Activated naive CD4-positive, alpha-beta T cell treated with anti-CD3 and anti-CD28 coated beads, Interleukin-2, amount 10 ng/mL, durations not matched to agents 7 days and 5 days (primary cell): ENCODE results near the gene ARF1.

Source experiments
- CTCF ChIA-PET: fragments of 350-600 bp; sonication (Branson Sonifier 250); formaldehyde crosslinking; loops from one replicate; lab custom pipeline; 2021; ENCODE audit warnings: antibody characterized with exemption; lab: Charles Lee
- DNase-seq: peaks from one replicate; pipeline ENCODE4 v3.0.0-alpha.2; 2020
- H3K27ac Mint-ChIP-seq: one replicate; pipeline ENCODE4 v1.8.0; 2021; ENCODE audit warnings: mild to moderate bottlenecking, moderate library complexity, mixed read lengths
- H3K27me3 Mint-ChIP-seq: one replicate; pipeline ENCODE4 v1.8.0; 2021; ENCODE audit warnings: mild to moderate bottlenecking, mixed read lengths
- H3K36me3 Mint-ChIP-seq: one replicate; pipeline ENCODE4 v1.8.0; 2021; ENCODE audit warnings: mixed read lengths
- H3K4me1 Mint-ChIP-seq: one replicate; pipeline ENCODE4 v1.8.0; 2021; ENCODE audit warnings: mixed read lengths
- H3K4me3 Mint-ChIP-seq: one replicate; pipeline ENCODE4 v1.8.0; 2021; ENCODE audit warnings: mild to moderate bottlenecking, moderate library complexity, mixed read lengths
- H3K9me3 Mint-ChIP-seq: one replicate; pipeline ENCODE4 v1.8.0; 2021; ENCODE audit warnings: mixed read lengths

Gene ARF1

DNA sequence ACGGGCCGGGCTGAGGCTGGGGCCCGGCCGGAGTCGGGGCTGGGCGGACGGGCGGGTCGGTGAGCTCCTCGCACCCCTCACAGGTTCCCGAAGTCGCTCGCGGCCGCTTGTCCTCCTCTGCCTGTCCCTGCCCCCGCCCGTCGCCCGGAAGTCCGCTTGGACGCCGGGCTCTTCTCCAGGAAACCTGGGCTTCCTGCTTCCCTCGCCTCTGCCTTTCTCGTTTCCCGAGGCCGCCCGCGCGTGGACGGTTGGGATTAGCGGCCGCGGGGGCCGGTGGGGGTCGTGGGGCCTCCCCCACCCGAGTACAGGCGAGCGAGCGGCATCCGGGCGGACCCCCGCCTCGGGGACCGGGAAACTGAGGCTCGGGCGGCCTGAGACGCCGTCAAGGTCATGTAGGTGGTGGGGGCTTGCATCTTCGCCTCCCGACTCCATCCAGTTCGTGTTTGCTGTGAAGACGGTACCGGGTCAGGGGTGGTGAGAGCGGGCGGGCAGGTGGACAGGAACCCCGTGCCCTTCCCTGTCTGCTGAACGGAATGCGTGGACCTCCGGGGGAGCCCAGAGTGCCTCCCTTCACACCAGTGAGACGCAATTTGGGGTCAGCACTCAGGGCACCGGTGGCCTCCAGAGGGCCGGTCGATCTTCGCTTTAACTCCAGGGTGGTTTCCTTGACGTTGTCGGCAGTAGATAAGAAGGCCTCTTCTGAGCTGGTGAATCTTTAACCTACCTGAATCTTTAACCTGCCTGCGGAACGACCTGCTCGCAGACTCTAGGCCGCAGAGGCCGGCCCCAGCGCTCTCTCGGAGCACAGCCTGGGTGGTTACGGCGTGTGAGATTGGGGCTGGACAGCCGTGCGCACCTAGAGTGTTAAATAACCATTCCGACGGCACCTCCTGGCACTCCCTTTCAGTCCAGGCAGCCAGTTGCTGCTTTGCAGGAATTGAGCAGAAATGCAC is 686 bp downstream of the ARF1 start:
- Mint-ChIP-seq H3K27ac (peak overlapping the region; percentile 96), H3K4me3 (peak overlapping the region; percentile 93), H3K4me1 (peaks cover 54% of the 10 kb centered on the region), H3K36me3 (peaks cover 35% of the 10 kb centered on the region), H3K27me3 (no peaks in the 10 kb centered on the region), H3K9me3 (no peaks in the 10 kb centered on the region)
- DNase-seq: peak; percentile 68
- CTCF ChIA-PET: interaction anchor here (1.0 to 1.5 kb wide), 2 partner anchors 22 to 320 kb away, joined by 3 to 4 read pairs; no protein-coding TSS in a partner anchor

DNA sequence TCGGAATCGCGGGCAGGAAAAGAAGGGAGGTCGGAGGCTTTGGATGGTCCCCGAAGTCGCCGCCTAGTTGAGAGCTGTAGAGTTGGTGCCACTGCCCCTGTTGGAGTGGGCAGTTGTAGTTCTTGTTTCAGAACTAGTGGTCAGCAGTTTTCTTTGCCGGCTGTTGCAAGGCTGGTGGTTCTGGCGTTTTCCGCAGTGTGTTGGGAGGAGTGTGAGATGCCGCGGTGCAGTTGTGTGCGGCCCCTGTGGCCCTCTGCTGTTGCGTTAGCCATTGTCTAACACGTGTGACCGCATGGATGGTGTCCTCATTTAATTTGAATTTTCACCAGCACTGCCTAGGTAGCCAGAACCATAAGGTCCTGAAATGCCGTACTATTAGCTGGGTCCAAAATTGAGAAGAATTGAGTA is 1.4 kb downstream of the ARF1 start:
- Mint-ChIP-seq H3K9me3 (no peaks in the 10 kb centered on the region), H3K27ac (peak overlapping the region; percentile 96), H3K36me3 (peaks cover 42% of the 10 kb centered on the region), H3K4me1 (peaks cover 59% of the 10 kb centered on the region), H3K4me3 (peak overlapping the region; percentile 93), H3K27me3 (no peaks in the 10 kb centered on the region)
- no peak for DNase-seq
- CTCF ChIA-PET: interaction anchor here (0.6 to 1.5 kb wide), 2 partner anchors 22 to 697 kb away, joined by 3 to 4 read pairs; no protein-coding TSS in a partner anchor

DNA sequence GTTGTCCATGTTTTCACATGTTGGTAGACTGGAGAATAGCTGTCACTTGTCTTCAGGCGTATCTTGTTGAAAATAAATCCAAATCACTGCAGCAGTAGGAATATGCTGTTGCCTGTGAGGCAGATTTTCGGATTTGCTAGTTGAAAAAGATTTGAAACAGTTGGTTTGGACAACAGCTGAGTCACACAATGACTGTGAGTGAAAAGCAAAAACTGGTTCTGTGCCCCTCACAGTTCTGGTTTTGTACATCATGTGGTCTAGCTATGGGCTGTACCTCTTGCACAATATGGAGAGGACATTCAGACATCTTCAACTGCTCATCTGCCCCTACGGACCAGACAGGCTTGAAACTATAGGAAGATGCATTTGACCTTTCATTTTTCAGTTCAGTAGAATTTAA is 1.8 kb downstream of the ARF1 start:
- Mint-ChIP-seq H3K36me3 (peaks cover 46% of the 10 kb centered on the region), H3K4me1 (peaks cover 61% of the 10 kb centered on the region), H3K27me3 (no peaks in the 10 kb centered on the region), H3K9me3 (no peaks in the 10 kb centered on the region), H3K4me3 (peak overlapping the region; percentile 93), H3K27ac (peak overlapping the region; percentile 96)
- no peak for DNase-seq
- CTCF ChIA-PET: interaction anchor here (0.6 to 1.5 kb wide), 2 partner anchors 21 to 697 kb away, joined by 3 to 4 read pairs; no protein-coding TSS in a partner anchor

DNA sequence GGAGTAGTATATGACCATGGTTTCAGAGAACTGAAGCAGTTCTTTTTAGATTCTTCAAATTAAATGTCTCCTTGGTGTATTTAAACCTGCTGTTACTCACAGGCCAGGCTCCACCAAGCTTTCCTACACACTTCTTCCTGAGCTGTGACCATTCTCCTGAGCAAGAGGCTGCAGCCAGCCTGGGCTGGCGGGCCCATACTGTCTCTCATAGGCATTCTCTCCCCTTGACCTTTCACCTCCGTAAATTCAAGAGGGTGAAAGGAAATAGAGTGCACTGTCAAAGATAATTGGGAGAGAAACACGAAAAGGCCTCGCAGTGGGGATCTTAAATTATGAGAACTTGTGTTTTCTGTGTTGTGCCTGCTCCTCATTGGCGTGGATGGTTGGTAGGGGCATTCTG is 2.3 kb downstream of the ARF1 start:
- peak overlapping the region; percentile 96 for H3K27ac Mint-ChIP-seq
- peak overlapping the region; percentile 93 for H3K4me3 Mint-ChIP-seq
- peaks cover 64% of the 10 kb centered on the region for H3K4me1 Mint-ChIP-seq
- peaks cover 47% of the 10 kb centered on the region for H3K36me3 Mint-ChIP-seq
- H3K27me3 Mint-ChIP-seq: no peaks in the 10 kb centered on the region
- DNase-seq: no peak
- H3K9me3 Mint-ChIP-seq: no peaks in the 10 kb centered on the region
- CTCF ChIA-PET: interaction anchor here (1.5 kb wide), 1 partner anchor 21 kb away, joined by 4 read pairs; no protein-coding TSS in a partner anchor

DNA sequence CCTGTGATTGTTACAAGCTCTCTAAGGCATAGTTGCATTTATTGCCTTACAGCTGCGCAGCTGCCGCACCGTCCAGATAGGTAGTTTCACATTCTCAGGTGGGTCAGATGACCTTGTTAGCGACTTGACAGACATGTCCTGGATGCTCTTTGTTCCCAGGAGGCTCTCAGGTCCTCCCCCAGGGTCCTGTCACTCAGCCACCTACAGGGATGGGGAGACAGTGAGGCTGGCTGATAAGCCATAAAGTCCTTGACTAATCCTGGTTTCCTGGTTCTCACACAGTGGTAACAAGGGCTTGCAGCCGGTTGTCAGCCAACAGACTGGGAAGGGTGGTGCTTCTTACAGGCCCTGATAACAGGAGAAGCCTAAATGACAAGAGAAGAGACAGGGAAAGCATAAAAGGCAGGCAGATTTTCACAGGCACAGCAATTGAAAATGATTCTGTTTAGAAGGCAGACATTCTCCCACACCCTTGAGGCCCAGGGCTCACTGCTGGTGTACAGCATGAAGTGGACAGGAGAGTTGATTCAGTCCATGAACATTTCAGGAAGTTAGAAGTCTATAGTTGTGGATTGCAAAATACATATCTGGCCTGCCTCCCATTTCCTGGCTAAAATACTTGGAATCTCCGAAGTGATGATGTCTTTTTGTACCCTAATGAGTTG is 2.9 kb downstream of the ARF1 start:
- CTCF ChIA-PET: no interaction called here
- Mint-ChIP-seq H3K4me1 (peaks cover 70% of the 10 kb centered on the region), H3K27ac (peak overlapping the region; percentile 96), H3K4me3 (peak overlapping the region; percentile 93), H3K27me3 (no peaks in the 10 kb centered on the region), H3K36me3 (peaks cover 53% of the 10 kb centered on the region), H3K9me3 (no peaks in the 10 kb centered on the region)
- DNase-seq: no peak

DNA sequence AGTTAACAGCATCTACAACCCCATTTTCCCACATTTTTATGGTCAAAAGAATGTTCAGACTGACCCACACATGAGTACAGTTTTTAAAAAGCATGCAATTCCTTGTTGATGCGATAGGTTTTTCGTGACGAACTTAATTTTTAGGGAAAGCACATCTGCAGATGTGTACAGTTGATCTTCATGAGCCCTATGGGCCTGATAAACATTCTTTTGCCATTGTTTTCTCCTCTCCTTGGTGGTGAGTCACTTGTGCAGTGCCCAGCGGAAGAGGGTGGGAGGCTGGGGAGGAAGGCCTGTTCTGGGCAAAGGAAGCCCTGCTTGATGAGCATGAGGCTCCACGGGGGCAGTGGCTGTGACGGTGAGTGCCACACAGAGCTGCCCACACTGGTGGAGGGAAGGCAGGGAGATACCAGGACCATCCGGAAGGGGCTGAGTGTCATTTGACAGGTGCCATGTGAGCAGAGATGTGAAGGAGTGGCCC is 5.3 kb downstream of the ARF1 start:
- CTCF ChIA-PET: interaction anchor here (1.5 kb wide), 1 partner anchor 89 kb away, joined by 3 read pairs; no protein-coding TSS in a partner anchor
- no peaks in the 10 kb centered on the region for H3K27me3 Mint-ChIP-seq
- H3K27ac Mint-ChIP-seq: peak overlapping the region; percentile 31
- peaks cover 75% of the 10 kb centered on the region for H3K36me3 Mint-ChIP-seq
- H3K9me3 Mint-ChIP-seq: peaks cover 5% of the 10 kb centered on the region
- H3K4me3 Mint-ChIP-seq: no peak overlapping the region
- H3K4me1 Mint-ChIP-seq: peaks cover 81% of the 10 kb centered on the region
- no peak for DNase-seq

DNA sequence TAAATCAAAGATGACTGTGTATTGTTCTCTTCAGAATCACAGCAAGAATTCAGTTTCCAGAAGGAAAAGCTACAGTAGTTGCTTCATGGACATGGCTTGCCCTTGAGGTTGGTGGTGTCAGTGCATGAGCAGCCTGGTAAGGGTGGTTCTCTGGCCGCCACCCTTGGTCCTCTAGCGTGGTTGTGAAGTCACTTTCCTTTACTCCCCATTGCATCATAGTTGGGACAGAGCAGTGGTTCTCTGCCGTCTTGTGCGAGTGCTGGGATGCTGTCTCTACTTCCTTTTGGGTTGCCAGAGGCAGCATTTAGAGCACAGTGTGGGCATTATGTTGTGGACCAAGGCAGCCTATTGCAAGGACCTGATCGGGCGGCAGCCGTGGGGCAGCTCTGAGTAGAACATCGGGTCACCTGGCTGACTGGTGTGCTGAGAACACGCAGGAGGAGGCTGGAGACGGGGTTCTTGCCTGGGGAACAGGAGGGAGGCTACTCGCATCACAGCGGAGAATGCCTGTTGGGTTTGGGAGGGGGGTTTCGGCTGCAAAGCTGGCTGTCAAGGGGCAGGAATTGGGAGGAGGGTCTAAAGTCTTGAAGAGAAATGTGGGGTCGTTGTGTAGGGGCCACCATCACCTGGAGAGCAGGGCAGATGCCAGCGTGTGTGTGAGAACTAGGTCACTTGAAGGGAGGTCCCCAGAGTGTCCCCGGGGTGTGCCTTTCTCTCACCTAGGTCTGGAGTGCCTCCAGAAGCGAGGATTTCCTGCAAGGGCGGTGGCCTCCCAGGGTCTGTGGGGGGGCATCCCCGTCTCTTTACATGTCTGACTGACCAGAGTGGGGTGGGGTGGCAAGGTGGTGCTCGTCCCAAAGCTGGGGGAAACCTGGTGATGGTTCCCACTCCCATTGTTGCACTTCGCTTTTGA is 6.3 kb downstream of the ARF1 start:
- CTCF ChIA-PET: no interaction called here
- Mint-ChIP-seq H3K27ac (peak overlapping the region; percentile 67), H3K4me3 (no peak overlapping the region), H3K36me3 (peaks cover 74% of the 10 kb centered on the region), H3K27me3 (no peaks in the 10 kb centered on the region), H3K4me1 (peaks cover 78% of the 10 kb centered on the region), H3K9me3 (peaks cover 5% of the 10 kb centered on the region)
- DNase-seq: no peak

DNA sequence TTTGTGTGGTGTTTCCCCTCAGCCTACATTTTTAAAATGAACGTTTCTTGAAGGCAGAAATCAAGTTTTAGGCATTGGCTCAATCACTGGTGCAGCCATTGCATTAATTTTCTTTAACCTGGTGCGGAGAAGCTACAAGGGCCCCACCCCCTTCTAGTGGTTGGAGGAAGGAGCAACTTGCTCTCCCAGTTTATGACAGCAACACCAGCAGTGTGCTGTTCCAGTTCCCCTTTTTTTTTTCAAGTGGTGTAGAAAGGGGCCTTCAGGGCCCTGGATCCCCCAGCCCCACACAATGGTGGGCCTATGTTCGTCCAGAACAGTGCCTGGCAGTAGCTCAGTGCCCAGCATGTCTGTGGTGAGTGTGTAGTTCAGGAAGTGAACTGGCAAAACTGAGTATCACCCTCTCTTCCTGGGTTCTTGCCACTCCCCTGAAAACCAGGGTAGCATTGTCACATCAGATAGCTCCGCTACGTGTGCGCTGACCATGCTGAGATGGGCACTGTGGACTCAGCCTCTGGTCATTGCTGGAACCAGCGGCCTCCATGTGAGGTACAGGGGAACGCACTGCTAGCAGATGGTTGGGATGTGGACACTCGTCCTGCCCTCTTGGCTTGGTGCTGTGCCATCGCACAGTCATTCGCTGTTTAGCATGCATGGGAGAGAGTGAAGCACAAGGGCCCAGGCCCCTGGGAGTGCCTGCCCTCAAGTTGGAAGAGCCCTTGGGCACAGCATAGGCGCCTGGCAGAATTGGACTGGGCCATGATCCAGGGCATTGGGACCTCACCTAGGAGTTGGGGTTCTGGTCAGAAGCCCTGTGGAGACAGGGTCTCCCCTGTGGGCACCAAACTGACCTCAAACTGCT is 7.2 kb downstream of the ARF1 start:
- H3K27me3 Mint-ChIP-seq: no peaks in the 10 kb centered on the region
- CTCF ChIA-PET: no interaction called here
- no peak overlapping the region for H3K4me3 Mint-ChIP-seq
- DNase-seq: no peak
- H3K36me3 Mint-ChIP-seq: peaks cover 75% of the 10 kb centered on the region
- peaks cover 69% of the 10 kb centered on the region for H3K4me1 Mint-ChIP-seq
- peak overlapping the region; percentile 33 for H3K27ac Mint-ChIP-seq
- peaks cover 14% of the 10 kb centered on the region for H3K9me3 Mint-ChIP-seq

DNA sequence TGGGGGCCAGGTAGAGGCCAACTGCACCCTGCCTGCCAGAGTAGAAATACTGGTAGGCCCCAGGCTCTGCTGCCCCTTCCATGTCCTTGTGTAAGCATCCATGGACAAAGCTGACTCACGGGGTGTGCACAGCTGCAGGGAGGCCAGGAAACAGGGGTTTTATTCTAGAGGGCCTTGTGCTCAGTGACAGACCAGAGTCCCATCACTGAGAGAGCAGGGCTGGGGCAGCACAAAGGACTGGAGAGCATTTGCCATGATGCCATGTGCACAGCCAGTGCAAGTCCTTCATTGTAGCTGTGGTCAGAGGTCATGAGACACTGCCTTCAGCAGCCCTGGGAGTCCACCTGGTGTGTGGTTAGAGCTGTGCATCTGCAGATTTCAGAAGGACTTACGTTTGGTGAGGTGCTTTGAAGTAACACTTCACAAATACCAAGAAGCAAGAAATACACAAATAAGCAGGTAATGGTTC is 8.1 kb downstream of the ARF1 start:
- H3K27ac Mint-ChIP-seq: no peak overlapping the region
- CTCF ChIA-PET: no interaction called here
- H3K36me3 Mint-ChIP-seq: peaks cover 77% of the 10 kb centered on the region
- H3K4me1 Mint-ChIP-seq: peaks cover 65% of the 10 kb centered on the region
- no peak overlapping the region for H3K4me3 Mint-ChIP-seq
- peak; percentile 11 for DNase-seq
- H3K27me3 Mint-ChIP-seq: no peaks in the 10 kb centered on the region
- peaks cover 21% of the 10 kb centered on the region for H3K9me3 Mint-ChIP-seq

DNA sequence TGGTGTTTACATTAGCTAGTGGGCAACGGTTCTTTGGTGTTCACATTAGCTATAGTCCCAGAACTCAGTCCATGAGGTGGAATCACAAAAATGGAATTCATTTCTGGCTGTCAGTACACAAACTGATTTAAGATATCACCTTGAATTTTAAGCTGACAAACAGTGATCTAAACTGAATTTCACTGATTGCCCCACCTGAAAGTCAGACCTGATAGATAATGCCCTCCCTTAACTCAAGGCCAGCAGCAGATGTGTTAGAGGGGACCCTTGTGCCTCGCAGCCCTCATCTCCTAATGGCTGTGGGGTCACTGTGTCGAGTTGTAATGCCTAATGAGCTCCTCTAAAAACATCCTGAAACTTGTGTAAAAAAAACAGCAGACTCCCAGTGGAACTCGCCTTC is 8.6 kb downstream of the ARF1 start:
- Mint-ChIP-seq H3K4me1 (peaks cover 65% of the 10 kb centered on the region), H3K27me3 (no peaks in the 10 kb centered on the region), H3K27ac (no peak overlapping the region), H3K36me3 (peaks cover 82% of the 10 kb centered on the region), H3K9me3 (peaks cover 22% of the 10 kb centered on the region), H3K4me3 (no peak overlapping the region)
- peak; percentile 6 for DNase-seq
- CTCF ChIA-PET: no interaction called here

DNA sequence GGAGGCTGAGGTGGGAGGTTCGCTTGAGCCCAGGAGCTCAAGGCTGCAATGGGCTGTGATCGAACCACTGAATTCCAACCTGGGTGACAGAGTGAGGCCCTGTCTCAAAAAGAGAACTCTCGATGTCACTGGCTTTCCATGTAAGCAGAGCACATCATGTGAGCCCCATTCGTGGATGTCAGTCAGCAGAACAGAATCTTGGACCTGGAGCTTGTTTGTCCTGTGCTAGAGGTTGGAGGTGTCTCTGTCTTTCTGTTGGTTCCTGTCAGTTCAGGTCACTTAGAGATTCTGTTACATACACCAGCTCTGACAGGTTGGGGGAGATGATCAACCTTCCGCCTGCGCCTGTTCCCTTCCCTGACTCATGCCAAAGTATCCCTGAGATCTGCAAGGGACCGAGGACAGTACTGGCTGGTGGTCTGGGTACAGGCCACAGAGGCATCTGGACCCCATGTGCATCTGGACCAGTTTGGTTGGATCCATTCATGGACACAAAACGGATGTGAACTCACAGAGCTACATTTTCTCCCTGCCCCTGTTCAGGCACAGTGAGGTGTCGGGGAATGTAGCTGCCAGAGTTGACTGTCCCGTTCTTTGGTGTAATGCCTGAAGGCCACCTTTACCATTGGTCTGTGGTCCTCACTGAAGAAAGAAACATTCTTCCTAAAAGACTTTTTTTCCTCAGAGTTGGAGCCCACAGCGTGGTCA is 10.0 kb downstream of the ARF1 start:
- Mint-ChIP-seq H3K4me1 (peaks cover 55% of the 10 kb centered on the region), H3K27ac (no peak overlapping the region), H3K9me3 (peaks cover 22% of the 10 kb centered on the region), H3K27me3 (no peaks in the 10 kb centered on the region), H3K4me3 (no peak overlapping the region), H3K36me3 (peaks cover 78% of the 10 kb centered on the region)
- DNase-seq: peak; percentile 6
- CTCF ChIA-PET: no interaction called here
